GM21717 (cell line): ENCODE data around the gene VWA5A.
"Not testable (repeated sequence)": the region's sequence is repeated elsewhere in the genome, so short reads cannot be mapped to it uniquely, and the experiment has no call there.

Source experiments
- ATAC-seq: cut with Tn5 transposase; IDR thresholded peaks from one replicate; pipeline ENCODE4 v1.9.1; 2021; ENCODE audit warnings: mild to moderate bottlenecking, moderate library complexity; ENCODE audit not compliant: unreplicated experiment

VWA5A gene

DNA sequence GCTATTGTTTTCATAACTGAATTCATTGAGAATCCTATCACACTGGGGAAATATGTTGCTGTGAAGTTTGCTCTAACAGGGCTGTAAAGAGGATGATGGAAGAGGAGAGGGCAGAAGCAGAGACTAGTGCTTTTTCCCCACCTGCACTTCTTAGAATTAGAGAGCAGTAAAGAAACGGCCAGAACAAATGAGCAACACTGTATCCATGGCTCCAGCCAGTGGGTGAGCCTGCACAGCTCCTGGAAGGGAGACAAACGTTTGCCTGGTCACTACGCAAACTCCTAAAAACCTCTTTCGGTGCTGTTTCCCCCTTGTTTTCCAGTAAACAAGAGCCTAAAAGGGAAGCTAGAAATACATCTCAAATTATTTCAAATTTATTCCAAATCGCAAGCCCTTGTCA is 45.7 kb downstream of the VWA5A start:
- ATAC-seq: no peak

GRCh38 chr11:124167826-124168231 is 52.6 kb downstream of the VWA5A start:
- no peak for ATAC-seq

GRCh38 chr11:124168796-124169195 is 53.5 kb downstream of the VWA5A start:
- ATAC-seq: no peak

DNA sequence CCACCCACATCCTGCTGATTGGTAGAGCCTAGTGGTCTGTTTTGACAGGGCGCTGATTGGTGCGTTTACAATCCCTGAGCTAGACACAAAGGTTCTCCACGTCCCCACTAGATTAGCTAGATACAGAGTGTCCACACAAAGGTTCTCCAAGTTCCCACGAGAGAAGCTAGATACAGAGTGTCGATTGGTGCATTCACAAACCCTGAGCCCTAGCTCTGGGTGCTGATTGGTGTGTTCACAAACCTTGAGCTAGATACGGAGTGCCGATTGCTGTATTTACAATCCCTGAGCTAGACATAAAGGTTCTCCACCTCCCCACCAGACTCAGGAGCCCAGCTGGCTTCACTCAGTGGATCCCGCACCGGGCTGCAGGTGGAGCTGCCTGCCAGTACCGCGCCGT is 55.1 kb downstream of the VWA5A start:
- not testable (repeated sequence) for ATAC-seq

- no peak for ATAC-seq
These were observed 55.7 kb downstream of the VWA5A start for GRCh38 chr11:124170801-124171586.

- no peak for ATAC-seq
These were observed 56.9 kb downstream of the VWA5A start for GRCh38 chr11:124172101-124172500.

- no peak for ATAC-seq
These were observed 57.3 kb downstream of the VWA5A start for GRCh38 chr11:124172599-124172998.

DNA sequence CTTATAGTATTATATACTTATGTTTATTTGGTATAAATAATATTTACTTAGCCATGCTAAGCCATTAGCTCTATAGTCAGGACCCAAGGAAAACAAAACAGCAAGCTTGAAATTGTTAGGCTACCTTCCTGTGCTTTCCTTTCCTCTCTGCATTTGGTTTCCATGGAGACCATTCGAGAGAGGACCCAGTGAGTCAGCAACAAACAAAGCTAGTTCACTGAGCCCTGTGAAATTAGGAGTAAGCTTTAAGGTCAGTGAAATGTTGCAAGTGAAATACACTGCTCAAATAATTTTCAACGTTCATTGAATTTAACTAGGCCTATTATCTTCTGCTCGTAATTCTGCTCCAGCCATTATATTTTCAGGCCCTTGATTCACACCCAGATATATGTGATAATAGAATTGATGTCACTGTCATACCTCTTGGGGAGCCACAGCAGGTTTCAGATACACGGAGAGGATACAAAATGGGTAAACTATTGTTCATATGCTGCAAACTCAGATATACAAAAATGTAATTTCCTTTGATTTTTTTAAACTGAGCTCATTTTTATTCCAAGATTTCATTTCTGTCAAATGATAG is 58.8 kb downstream of the VWA5A start:
- no peak for ATAC-seq

- ATAC-seq: peak; percentile 74
These were observed 61.9 kb downstream of the VWA5A start for GRCh38 chr11:124176925-124177715.

DNA sequence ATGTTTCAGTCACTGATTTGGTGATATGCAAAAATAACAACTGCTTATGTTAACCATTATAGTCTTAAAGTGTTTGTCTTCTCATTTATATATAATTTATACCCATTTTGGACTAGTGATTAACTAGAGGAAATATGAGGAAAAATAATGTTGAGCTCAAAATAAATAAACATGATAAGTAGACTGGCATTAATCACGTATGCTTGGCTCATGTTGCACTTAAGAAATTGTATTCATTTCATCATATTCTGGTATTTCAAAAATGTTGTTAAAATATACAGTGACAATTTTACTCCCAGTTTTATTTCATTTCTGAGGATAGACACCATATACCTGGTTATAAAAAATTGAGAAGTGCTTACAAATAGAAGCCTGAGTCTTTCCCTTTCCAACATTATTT is 64.1 kb downstream of the VWA5A start:
- ATAC-seq: no peak

DNA sequence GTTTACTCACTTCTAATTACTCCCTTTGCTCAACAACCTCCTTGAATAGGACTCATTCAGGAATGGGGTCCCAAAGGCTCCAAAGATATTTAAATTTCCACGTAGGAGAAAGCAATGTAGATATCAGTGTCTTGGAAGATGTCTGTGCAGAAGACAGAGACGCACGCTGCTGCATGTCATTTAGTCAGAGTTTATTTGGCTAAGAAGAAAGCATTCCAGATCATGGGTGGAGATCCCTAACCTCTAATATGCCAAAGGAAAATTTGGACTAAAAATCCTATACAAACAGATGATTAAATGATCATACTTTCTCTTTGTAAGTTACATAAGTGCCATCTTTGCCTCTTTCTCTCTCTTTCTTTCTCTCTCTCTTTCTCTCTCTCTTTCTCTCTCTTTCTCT is 67.8 kb downstream of the VWA5A start, which contains the start of gene OR10D3:
Gene OR10D3, plus strand, starts transcription at position 278 of the 400 bp plus-strand sequence. CDS start 1,925 bp downstream, outside the sequence.
- no peak for ATAC-seq

DNA sequence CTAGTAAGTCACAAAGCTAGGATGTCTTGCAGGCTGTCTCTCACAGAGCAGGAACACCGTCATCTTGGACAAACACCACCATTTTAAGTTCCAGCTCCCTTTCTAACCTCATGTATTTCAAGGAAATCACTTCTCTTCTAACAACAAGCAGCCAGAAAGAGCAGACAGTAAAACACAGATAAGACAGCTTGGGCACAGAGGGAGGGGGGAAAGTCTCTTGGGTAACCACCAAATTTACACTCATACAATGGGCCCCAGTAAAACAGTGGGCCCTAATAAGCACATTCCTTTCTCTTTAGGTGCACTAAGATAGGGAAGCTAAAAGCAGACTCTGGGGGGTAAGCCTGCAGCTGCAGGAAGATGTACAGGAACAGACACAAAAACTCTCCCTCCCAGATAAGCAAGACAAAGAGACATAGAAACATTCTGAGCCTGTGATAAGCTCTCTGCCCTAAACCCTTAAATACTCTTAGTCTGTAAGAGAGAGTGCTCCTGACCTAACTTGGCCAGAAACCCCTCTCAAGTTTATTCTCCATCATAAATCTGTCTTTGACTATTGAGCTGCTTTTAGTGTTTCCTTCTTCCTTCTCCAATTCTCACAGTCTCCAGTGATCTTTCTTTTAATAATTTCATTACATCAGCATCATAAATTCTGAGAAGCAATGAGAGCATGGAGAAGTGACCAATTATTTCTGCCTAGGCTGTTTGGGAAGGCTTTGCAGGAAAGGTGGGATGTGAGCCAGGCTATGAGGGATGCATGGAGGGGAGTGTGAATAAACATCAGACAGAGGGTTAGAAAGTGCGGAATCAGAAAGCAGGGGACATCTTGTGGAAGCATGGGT is 75.3 kb downstream of the VWA5A start:
- ATAC-seq: no peak

DNA sequence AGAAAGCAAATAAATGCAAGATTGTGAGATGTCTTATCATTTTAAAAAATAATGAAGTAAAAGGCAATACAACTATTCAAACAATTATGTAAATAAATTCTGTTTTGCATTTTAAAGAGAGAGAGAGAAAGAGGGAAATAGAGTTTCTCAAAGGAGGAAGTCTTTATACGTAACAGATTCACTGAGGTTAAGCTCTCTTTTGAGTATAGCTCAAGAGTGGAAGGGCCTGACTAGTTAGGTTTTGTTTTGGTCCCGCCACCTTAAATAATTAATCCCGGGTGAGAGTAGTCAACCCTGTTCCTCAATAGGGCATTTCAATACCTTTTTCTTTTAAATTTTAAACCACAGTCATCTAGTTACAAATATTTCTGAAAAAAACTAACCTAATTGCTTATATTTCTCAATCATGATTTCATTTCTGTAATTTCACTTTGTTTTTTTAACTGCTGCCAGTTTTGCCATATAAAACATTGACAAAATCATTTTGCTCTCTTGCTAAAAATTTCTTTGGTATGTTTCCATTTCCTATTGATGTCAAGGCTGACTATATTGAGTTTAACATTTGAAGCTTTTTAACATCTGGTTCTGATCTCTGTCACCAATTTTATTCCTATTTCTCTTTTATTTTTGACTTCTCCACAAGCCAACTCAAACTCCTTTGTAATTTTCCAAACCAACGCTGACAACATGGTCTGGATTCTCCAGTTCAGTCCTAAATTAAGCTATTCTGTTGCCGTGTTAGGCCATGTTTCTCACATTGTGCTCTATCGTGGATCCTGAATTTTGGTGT is 78.2 kb downstream of the VWA5A start:
- ATAC-seq: no peak

GRCh38 chr11:124194293-124195188 is 79.3 kb downstream of the VWA5A start:
- no peak for ATAC-seq

GRCh38 chr11:124195189-124195734 is 80.0 kb downstream of the VWA5A start:
- ATAC-seq: peak; percentile 69
